ENCODE data around the gene ZCCHC7.

ZCCHC7 gene

DNA sequence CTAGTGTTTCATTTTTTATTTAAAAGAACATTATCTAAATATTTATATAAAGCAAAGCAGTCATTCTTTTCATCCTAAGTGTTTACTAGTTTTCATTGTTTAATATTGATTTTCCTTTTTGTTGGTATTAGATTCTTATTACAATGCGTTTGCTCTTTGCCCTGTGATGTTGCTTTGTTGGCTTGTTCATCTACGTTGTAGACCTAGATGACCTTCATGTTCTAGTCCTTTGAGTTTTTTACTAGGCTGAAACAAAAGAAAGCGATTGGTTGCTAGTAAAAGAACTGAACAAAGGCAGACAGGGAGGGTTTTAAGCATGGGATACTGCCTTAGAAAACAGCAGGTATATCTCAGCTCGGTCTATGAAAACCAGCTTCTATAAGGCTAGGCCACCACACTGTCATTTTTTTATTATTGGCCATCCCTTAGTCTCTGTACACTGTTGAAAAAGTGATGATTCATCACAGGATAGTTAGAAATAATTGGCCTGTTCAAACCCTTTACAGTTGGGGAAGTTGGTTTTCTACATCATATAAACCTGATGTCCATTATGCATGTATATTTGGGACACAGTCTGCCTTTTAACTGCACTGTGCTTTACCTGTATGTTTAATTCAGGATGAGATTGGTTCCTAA, 119.0 kb downstream of the ZCCHC7 start:
- Histone ChIP-seq H3K4ac (ENCODE audit: low read depth, low read length) (no peak overlapping the region), H2AK5ac (ENCODE audit: low read length) (no peak overlapping the region), H3K23ac (ENCODE audit: low read length) (no peak overlapping the region), H3K18ac (ENCODE audit: low read length) (no peak overlapping the region), H3K36me3 (ENCODE audit: control insufficient read depth in 1 of 2, insufficient read depth in 2 of 2, low read length in 2 of 2) (no peaks in the 10 kb centered on the region), H2AFZ (ENCODE audit: insufficient read depth, low read length, poor library complexity) (no peak overlapping the region), H3K9ac (ENCODE audit: low read length) (no peak overlapping the region), H4K12ac (ENCODE audit: low read depth, low read length) (no peak overlapping the region), H2BK120ac (ENCODE audit: insufficient read depth, low read length, poor library complexity) (no peak overlapping the region), H3K4me3 (ENCODE audit: low read depth, low read length) (no peak overlapping the region), H3K27me3 (ENCODE audit: insufficient read depth, low read length) (no peaks in the 10 kb centered on the region), H4K91ac (ENCODE audit: low read depth, low read length) (no peak overlapping the region), H2BK5ac (ENCODE audit: low read depth, low read length, poor library complexity) (no peak overlapping the region), H4K8ac (ENCODE audit: low read depth, low read length) (no peak overlapping the region), H3K79me1 (ENCODE audit: low read length) (no peaks in the 10 kb centered on the region), H3K79me2 (ENCODE audit: control insufficient read depth, insufficient read depth, low read length, poor library complexity) (no peaks in the 10 kb centered on the region), H3K14ac (ENCODE audit: low read length) (no peak overlapping the region), H3K27ac (ENCODE audit: low read depth, low read length) (no peak overlapping the region), H3K4me2 (ENCODE audit: low read length) (no peak overlapping the region), H3K9me3 (ENCODE audit: insufficient read depth, low read depth, low read length) (no peaks in the 10 kb centered on the region), H2BK12ac (ENCODE audit: low read length) (no peak overlapping the region), H3K4me1 (ENCODE audit: control insufficient read depth in 1 of 2, insufficient read depth in 2 of 2, low read length in 2 of 2) (no peaks in the 10 kb centered on the region)
- WGBS (ENCODE audit: extremely low coverage, insufficient coverage, insufficient read length) = no CpG with 5 or more reads among the region's 4 CpGs
- no peak for DNase-seq

DNA sequence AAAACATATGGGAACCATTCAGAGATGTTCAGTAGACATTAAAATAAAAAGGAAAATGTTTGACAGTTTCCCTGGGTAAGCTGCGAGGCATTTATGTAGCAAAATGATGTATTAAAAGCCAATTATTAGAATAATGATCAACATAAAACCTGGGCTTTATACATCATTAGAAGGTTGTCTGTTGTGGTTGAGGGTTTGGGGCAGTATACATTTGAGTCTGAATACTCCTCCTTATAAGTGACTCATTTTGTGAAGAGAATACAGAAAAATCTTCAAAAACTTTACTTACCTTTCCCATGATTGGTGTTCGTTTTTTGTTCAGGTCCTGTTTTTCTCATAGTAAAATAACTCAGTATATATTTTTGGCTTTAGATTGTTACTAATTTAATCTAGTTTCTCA, 119.5 kb downstream of the ZCCHC7 start:
- Histone ChIP-seq H4K8ac (ENCODE audit: low read depth, low read length) (no peak overlapping the region), H3K4me2 (ENCODE audit: low read length) (no peak overlapping the region), H2BK120ac (ENCODE audit: insufficient read depth, low read length, poor library complexity) (no peak overlapping the region), H4K91ac (ENCODE audit: low read depth, low read length) (no peak overlapping the region), H3K36me3 (ENCODE audit: control insufficient read depth in 1 of 2, insufficient read depth in 2 of 2, low read length in 2 of 2) (no peaks in the 10 kb centered on the region), H3K79me2 (ENCODE audit: control insufficient read depth, insufficient read depth, low read length, poor library complexity) (no peaks in the 10 kb centered on the region), H3K27me3 (ENCODE audit: insufficient read depth, low read length) (no peaks in the 10 kb centered on the region), H3K9me3 (ENCODE audit: insufficient read depth, low read depth, low read length) (no peaks in the 10 kb centered on the region), H3K4me1 (ENCODE audit: control insufficient read depth in 1 of 2, insufficient read depth in 2 of 2, low read length in 2 of 2) (no peaks in the 10 kb centered on the region), H3K79me1 (ENCODE audit: low read length) (no peaks in the 10 kb centered on the region), H3K27ac (ENCODE audit: low read depth, low read length) (no peak overlapping the region), H3K4ac (ENCODE audit: low read depth, low read length) (no peak overlapping the region), H2BK5ac (ENCODE audit: low read depth, low read length, poor library complexity) (no peak overlapping the region), H4K12ac (ENCODE audit: low read depth, low read length) (no peak overlapping the region), H3K23ac (ENCODE audit: low read length) (no peak overlapping the region), H3K14ac (ENCODE audit: low read length) (no peak overlapping the region), H2AK5ac (ENCODE audit: low read length) (no peak overlapping the region), H2AFZ (ENCODE audit: insufficient read depth, low read length, poor library complexity) (no peak overlapping the region), H3K9ac (ENCODE audit: low read length) (no peak overlapping the region), H2BK12ac (ENCODE audit: low read length) (no peak overlapping the region), H3K18ac (ENCODE audit: low read length) (no peak overlapping the region), H3K4me3 (ENCODE audit: low read depth, low read length) (no peak overlapping the region)
- WGBS (ENCODE audit: extremely low coverage, insufficient coverage, insufficient read length) = no CpG with 5 or more reads among the region's 2 CpGs
- no peak for DNase-seq

DNA sequence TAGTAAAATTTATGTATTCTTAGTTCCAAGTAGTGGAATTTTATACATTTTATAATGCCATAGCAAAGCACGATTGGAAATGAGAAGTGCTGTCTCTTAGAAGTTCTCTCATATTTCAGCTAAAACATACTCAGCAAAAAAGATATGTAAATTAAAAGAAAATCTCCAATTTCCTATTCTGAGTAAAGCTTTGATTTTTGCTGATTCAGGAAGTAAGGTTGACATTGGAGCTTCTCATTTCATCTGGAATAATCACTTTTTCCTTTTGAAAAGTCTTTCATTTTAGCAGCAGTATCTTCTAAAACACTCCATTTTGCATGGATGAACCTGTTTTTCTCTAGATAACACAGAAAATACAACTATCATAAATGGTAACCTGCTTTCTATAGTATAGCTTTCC, 121.0 kb downstream of the ZCCHC7 start:
- no peak overlapping the region for H2BK120ac ChIP-seq (ENCODE audit: insufficient read depth, low read length, poor library complexity)

DNA sequence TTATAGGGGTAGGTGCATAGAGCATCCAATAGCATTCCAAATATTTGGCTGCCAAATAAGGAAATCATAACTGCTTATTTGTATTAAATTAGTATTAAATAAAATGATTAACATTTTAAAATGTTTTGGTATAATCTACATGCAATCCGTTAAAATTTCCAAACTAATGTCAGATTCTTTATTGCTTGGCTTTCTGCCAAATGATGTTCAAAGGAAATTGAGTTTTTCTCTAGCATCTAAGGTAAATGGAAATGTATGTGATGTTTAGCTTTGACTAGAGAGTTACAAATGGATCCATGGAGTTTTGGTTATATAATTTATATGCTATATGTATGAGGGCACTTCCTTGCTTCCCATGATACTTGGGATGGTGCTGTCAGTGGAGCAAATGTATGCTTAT, 121.7 kb downstream of the ZCCHC7 start:
- H3K9ac ChIP-seq (ENCODE audit: low read length) = no peak overlapping the region
- H3K27ac ChIP-seq (ENCODE audit: low read depth, low read length) = no peak overlapping the region
- H2BK120ac ChIP-seq (ENCODE audit: insufficient read depth, low read length, poor library complexity) = no peak overlapping the region
- H4K8ac ChIP-seq (ENCODE audit: low read depth, low read length) = no peak overlapping the region
- no peak overlapping the region for H2AK5ac ChIP-seq (ENCODE audit: low read length)
- no peak overlapping the region for H2BK5ac ChIP-seq (ENCODE audit: low read depth, low read length, poor library complexity)
- H3K9me3 ChIP-seq (ENCODE audit: insufficient read depth, low read depth, low read length) = no peaks in the 10 kb centered on the region
- H4K12ac ChIP-seq (ENCODE audit: low read depth, low read length) = no peak overlapping the region
- no peak overlapping the region for H3K4ac ChIP-seq (ENCODE audit: low read depth, low read length)
- no peak overlapping the region for H3K23ac ChIP-seq (ENCODE audit: low read length)
- no peak overlapping the region for H2BK12ac ChIP-seq (ENCODE audit: low read length)
- H3K27me3 ChIP-seq (ENCODE audit: insufficient read depth, low read length) = no peaks in the 10 kb centered on the region
- H4K91ac ChIP-seq (ENCODE audit: low read depth, low read length) = no peak overlapping the region
- no peaks in the 10 kb centered on the region for H3K36me3 ChIP-seq (ENCODE audit: control insufficient read depth in 1 of 2, insufficient read depth in 2 of 2, low read length in 2 of 2)
- no peak overlapping the region for H3K4me2 ChIP-seq (ENCODE audit: low read length)
- H3K4me3 ChIP-seq (ENCODE audit: low read depth, low read length) = no peak overlapping the region
- H3K79me1 ChIP-seq (ENCODE audit: low read length) = no peaks in the 10 kb centered on the region
- no peak for DNase-seq
- H3K14ac ChIP-seq (ENCODE audit: low read length) = no peak overlapping the region
- no peaks in the 10 kb centered on the region for H3K4me1 ChIP-seq (ENCODE audit: control insufficient read depth in 1 of 2, insufficient read depth in 2 of 2, low read length in 2 of 2)
- H3K18ac ChIP-seq (ENCODE audit: low read length) = no peak overlapping the region
- WGBS (ENCODE audit: extremely low coverage, insufficient coverage, insufficient read length) = no CpG with 5 or more reads among the region's 1 CpG
- H3K79me2 ChIP-seq (ENCODE audit: control insufficient read depth, insufficient read depth, low read length, poor library complexity) = no peaks in the 10 kb centered on the region
- no peak overlapping the region for H2AFZ ChIP-seq (ENCODE audit: insufficient read depth, low read length, poor library complexity)

More for the DNA sequence above, 121.0 kb downstream of the ZCCHC7 start:
- no peak overlapping the region for H4K8ac ChIP-seq (ENCODE audit: low read depth, low read length)
- H3K79me2 ChIP-seq (ENCODE audit: control insufficient read depth, insufficient read depth, low read length, poor library complexity) = no peaks in the 10 kb centered on the region
- no peak overlapping the region for H3K27ac ChIP-seq (ENCODE audit: low read depth, low read length)
- no peaks in the 10 kb centered on the region for H3K4me1 ChIP-seq (ENCODE audit: control insufficient read depth in 1 of 2, insufficient read depth in 2 of 2, low read length in 2 of 2)
- DNase-seq = no peak
- H2BK12ac ChIP-seq (ENCODE audit: low read length) = no peak overlapping the region
- H3K9me3 ChIP-seq (ENCODE audit: insufficient read depth, low read depth, low read length) = no peaks in the 10 kb centered on the region
- no peaks in the 10 kb centered on the region for H3K79me1 ChIP-seq (ENCODE audit: low read length)
- H2AFZ ChIP-seq (ENCODE audit: insufficient read depth, low read length, poor library complexity) = no peak overlapping the region
- H3K14ac ChIP-seq (ENCODE audit: low read length) = no peak overlapping the region
- H4K12ac ChIP-seq (ENCODE audit: low read depth, low read length) = no peak overlapping the region
- no CpG with 5 or more reads among the region's 1 CpG for WGBS (ENCODE audit: extremely low coverage, insufficient coverage, insufficient read length)
- H3K27me3 ChIP-seq (ENCODE audit: insufficient read depth, low read length) = no peaks in the 10 kb centered on the region
- H3K4ac ChIP-seq (ENCODE audit: low read depth, low read length) = no peak overlapping the region
- no peak overlapping the region for H3K4me3 ChIP-seq (ENCODE audit: low read depth, low read length)
- no peak overlapping the region for H4K91ac ChIP-seq (ENCODE audit: low read depth, low read length)
- H3K4me2 ChIP-seq (ENCODE audit: low read length) = no peak overlapping the region
- no peak overlapping the region for H3K18ac ChIP-seq (ENCODE audit: low read length)
- no peak overlapping the region for H2AK5ac ChIP-seq (ENCODE audit: low read length)
- H3K23ac ChIP-seq (ENCODE audit: low read length) = no peak overlapping the region
- no peak overlapping the region for H3K9ac ChIP-seq (ENCODE audit: low read length)
- no peaks in the 10 kb centered on the region for H3K36me3 ChIP-seq (ENCODE audit: control insufficient read depth in 1 of 2, insufficient read depth in 2 of 2, low read length in 2 of 2)
- no peak overlapping the region for H2BK5ac ChIP-seq (ENCODE audit: low read depth, low read length, poor library complexity)

All from trophoblast cell (in vitro differentiated cells and primary cell).